CD4-positive, alpha-beta T cell treated with Interleukin-10 for 1 hour (primary cell): ENCODE measurements around the gene MORC1.

Experiments
- DNase-seq: peaks from one replicate; pipeline ENCODE4 v3.0.0-alpha.2; 2020

The MORC1 gene

DNA sequence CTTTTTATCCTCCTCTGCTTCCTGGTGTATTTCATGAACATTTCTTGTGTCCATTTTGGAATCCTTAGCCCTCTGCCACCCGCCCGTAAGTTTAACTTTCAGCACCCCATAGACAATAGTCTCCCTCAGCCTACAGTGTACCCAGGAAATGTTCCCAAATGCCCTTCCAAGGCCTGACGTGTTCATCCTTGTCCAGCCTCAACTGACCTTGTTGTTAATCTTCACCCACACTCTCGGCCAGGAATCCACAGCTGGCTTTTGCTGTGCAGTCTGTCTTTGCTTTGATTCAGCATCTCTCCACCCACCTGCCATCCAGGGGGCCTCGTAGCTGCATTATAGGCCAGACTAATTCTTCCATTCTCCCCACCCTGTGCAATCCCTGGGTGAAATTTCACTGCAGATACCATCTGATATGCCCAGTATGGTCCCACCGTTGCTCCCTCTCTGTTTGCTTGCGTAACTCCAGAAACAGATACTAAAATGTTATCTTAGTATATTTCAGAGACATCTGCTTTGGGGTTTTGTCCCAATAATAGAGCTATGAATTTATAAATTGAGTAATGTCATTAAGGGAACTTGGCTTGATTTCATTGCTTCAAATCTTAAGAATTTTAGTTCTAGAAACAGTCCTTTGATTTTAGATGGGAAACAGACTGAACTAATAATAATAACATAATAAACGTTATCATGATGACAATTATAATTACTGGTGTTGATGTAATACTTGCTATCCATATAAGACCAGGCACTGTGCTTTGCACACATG is 180.8 kb downstream of the MORC1 start:
- DNase-seq: no peak

DNA sequence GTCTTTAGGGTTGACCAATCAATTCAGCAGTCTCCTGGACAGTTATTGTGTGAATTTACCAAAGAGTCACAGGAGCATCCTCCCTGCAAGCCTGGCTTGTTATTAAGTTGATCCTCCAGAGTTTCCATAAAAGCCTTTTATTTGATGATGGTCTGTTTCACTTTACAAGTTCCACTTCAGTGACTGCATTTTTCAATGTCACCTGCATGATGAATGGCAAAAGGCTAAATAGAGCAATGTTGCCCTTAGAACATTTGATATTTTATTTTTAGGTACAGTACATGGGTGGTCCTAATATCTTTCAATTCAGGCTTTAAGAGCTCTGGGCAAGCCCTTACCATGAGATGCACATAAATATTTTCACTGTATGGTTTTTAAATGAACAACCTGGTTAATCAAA is 186.9 kb downstream of the MORC1 start:
- no peak for DNase-seq

DNA sequence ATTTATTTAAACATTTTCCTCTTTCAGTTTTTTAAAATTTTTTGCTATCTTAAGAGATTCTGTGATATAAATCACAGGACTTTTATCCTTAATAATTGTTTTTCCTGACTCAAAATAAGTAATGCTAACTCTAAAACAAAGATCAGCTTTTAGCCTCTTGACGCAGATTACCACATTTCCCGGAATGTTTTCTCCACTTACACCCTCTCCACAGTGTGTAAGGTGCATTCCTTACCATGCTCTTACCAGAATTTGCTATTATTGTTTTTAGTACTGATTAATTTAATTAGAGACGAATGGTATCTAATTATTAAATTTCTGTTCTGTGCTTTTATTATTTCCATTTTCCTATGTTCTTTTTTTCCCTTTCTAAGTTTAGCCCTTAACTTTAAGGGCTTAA is 199.1 kb downstream of the MORC1 start:
- no peak for DNase-seq

DNA sequence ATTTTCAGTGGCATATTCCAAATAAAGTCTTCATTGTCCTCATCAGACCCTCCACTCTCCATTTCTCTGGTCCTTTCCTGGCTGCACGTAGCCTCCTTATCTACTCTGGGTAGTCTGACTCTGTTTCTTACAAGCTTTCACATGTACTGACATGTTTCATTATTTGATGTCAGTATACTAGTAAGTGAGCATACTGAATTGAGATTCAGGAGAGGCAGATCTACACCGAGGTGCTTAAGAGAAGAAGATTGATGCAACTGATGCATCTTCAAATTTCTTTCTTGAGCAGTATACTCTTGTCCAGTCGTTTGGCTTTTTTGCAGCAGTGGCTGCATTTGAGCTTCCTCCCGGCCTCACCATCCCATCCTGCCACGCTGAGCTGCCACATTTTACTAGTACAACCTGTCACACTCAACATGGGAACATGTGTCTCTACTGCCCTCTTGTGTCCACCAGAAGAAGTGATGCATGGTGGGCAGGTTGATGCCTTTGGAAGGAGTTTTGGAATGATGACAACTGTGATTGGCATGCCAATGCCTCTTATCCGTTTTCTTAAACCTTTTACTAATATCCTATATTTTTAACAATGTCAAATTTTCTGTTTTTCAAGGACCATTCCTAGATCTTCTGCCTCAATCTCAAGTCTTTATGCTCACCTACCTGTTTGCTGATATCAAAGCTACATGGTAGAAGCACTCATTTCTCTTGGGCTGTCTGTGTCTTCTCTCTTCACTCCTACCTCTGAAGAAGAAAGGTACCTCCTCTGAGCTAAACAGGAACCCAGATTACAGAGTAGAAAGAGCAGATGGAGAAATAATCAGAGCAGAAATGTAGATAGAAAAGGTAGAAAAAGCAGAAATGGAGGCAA is 202.9 kb downstream of the MORC1 start:
- peak; percentile 80 for DNase-seq

DNA sequence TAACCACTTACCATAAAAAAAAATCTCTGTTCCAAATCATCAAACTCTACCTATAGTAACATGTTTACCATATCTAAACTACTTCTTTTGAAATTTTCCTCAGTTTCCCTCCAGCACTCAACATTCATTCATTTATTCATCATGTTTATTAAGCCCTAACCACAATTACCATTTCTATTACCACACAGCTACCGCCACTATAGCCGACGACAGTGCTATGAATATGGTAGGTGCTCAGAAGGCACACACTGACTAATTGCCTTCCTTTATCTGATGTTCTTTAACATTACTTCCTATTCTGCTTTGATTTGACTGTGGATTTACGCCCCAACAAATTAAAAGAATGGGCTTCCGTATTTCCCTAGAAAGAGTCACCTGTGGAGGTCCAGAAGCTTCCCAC is 208.1 kb downstream of the MORC1 start:
- DNase-seq: no peak
